Thyroid gland (tissue), 4 donors: ENCODE measurements around the gene F10.

Source experiments
- CTCF ChIP-seq, 6 experiments: fragments of 200-600 bp in 3 of 6; fragments of 450-650 bp in 3 of 6; sonication (generic) in 3 of 6; IDR thresholded peaks; one replicate each; pipeline ENCODE4 v1.5.1; 2016 to 2019; ENCODE audit warnings: antibody characterized with exemption in 6 of 6, mild to moderate bottlenecking in 2 of 6, inconsistent platforms in 1 of 6, moderate library complexity in 1 of 6
- POLR2A ChIP-seq, 2 donors: fragments of 450-650 bp; IDR thresholded peaks; one replicate each; pipeline ENCODE4 v1.6.1; 2017; ENCODE audit warnings: antibody characterized with exemption in 2 of 2, mild to moderate bottlenecking in 2 of 2, moderate library complexity in 1 of 2

GRCh38 chr13:113160983-113161382 lies 38.4 kb downstream of the F10 start:
- TF ChIP-seq CTCF (IDR thresholded peaks at IDR 0.05) = no peak
- TF ChIP-seq POLR2A (IDR thresholded peaks at IDR 0.05) = no peak
